Smooth muscle cell (in vitro differentiated cells): ENCODE measurements around the gene UGGT1. TPM values are rescaled to one million over a fixed set of nuclear protein-coding genes. Genes with fewer than 3 reads are reported as not detected.

Experiments
- DNase-seq: peaks from one replicate; lab custom pipeline; 2025; ENCODE audit not compliant: unreplicated experiment; lab: John Stamatoyannopoulos, UW
- H2AFZ ChIP-seq: fragments of 200-600 bp; sonication (generic); 2 replicates; pipeline ENCODE4 v1.6.0; 2016; ENCODE audit warnings: antibody characterized with exemption, low read depth, mild to moderate bottlenecking
- H3F3A ChIP-seq: fragments of 200-600 bp; sonication (generic); 2 replicates; pipeline ENCODE4 v1.6.0; 2017; ENCODE audit warnings: antibody characterized with exemption, low read depth
- H3K27ac ChIP-seq: fragments of 200-600 bp; sonication (generic); 2 replicates; pipeline ENCODE4 v1.5.1; 2016; ENCODE audit warnings: low read depth, mild to moderate bottlenecking
- H3K27me3 ChIP-seq: fragments of 200-600 bp; sonication (generic); 2 replicates; pipeline ENCODE4 v1.6.1; 2016; ENCODE audit warnings: low read depth, mild to moderate bottlenecking
- H3K36me3 ChIP-seq: fragments of 200-600 bp; sonication (generic); 2 replicates; pipeline ENCODE4 v1.5.1; 2016; ENCODE audit warnings: low read depth
- H3K4me1 ChIP-seq: fragments of 200-600 bp; sonication (generic); 2 replicates; pipeline ENCODE4 v1.5.1; 2016; ENCODE audit warnings: low read depth
- H3K4me2 ChIP-seq: fragments of 200-600 bp; sonication (generic); 2 replicates; pipeline ENCODE4 v1.6.0; 2016; ENCODE audit warnings: mild to moderate bottlenecking
- H3K4me3 ChIP-seq: fragments of 200-600 bp; sonication (generic); 2 replicates; pipeline ENCODE4 v1.5.1; 2016; ENCODE audit warnings: mild to moderate bottlenecking
- H3K79me2 ChIP-seq: fragments of 200-600 bp; sonication (generic); 2 replicates; pipeline ENCODE4 v1.6.0; 2016; ENCODE audit warnings: low read depth, mild to moderate bottlenecking
- H3K9ac ChIP-seq: fragments of 200-600 bp; sonication (generic); 2 replicates; pipeline ENCODE4 v1.6.0; 2016; ENCODE audit warnings: low read depth
- H3K9me3 ChIP-seq: fragments of 200-600 bp; sonication (generic); replicated peaks from 2 replicates; pipeline ENCODE4 v1.5.1; 2016; ENCODE audit warnings: low read depth
- H4K20me1 ChIP-seq: fragments of 200-600 bp; sonication (generic); 2 replicates; pipeline ENCODE4 v1.6.0; 2016; ENCODE audit warnings: low read depth
- WGBS: methylation state at CpG from one replicate; pipeline ENCODE4 v1.1.7; 2016; ENCODE audit warnings: low lambda C conversion rate; 5-methylcytosine and 5-hydroxymethylcytosine counted together
- polyA plus RNA-seq: library from polyadenylated mRNA; unstranded; fragments of >200 nt; fragmentation: Nextera tagmentation; extraction: Ambion mirVana; gene quantifications from 2 replicates; pipeline ENCODE4 v1.2.1, GENCODE V29; 2016
- total RNA-seq: library from RNA; depleted of rRNA; stranded (reverse); fragments of >200 nt; gene quantifications from 2 replicates; pipeline ENCODE4 v1.2.3, GENCODE V29; 2014
- TF ChIP-seq, protein P1 (sequence below): fragments of 200-600 bp; sonication (generic); IDR thresholded peaks from 2 replicates; pipeline ENCODE4 v1.5.1; 2017; ENCODE audit warnings: borderline replicate concordance, mild to moderate bottlenecking, antibody characterized with exemption; ENCODE audit not compliant: insufficient read depth, poor library complexity, severe bottlenecking

Gene UGGT1
- total and polyA plus RNA-seq, 2 experiments from 2014 or later, result 14.3 to 46.3 TPM

DNA sequence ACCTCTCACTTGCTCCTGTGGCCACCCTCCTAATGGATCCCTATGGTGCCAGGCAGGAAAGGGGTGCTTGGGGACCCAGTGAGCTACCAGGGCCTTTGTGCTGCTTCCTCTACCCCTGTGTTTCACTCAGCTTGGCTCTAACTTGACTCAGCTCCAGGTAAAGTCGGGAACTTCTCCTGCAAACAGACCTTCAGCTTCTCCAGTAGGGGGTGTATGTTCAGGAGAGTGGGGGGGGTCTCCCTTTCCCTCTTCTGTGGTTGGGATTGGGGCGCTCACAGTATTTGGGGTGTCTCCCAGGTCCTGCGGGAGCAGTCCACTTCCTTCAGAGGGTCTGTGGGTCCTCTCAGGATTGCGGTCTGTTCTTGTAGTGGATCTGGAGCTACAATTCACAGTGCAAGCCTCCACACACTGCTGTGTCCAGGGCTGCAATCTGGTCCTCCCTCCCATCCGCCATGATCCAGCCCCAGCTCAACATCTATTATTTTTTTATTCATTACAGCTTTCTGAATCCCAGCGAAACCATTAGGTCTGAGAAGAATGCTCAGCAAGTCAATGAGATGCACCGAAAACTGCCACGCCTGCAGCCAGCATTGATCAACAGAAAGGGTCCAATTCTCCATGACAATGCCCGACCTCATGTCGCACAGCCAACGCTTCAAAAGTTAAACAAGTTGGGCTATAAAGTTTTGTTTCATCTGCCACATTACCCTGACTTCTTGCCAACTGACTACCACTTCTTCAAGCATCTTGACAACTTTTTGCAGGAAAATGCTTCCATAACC is 36.7 kb upstream of the UGGT1 start:
- Histone ChIP-seq H2AFZ (no peak overlapping the region), H3K4me2 (no peak overlapping the region), H3K27ac (no peak overlapping the region), H3F3A (no peaks in the 10 kb centered on the region), H3K79me2 (no peaks in the 10 kb centered on the region), H3K36me3 (no peaks in the 10 kb centered on the region), H3K9ac (no peak overlapping the region), H3K27me3 (peaks cover 4% of the 10 kb centered on the region), H4K20me1 (no peaks in the 10 kb centered on the region), H3K4me1 (no peaks in the 10 kb centered on the region), H3K4me3 (no peak overlapping the region), H3K9me3 (no peaks in the 10 kb centered on the region)
- 95% methylated on average over 11 of the region's 11 CpGs for WGBS
- no peak for DNase-seq
- TF ChIP-seq, protein P1, sequence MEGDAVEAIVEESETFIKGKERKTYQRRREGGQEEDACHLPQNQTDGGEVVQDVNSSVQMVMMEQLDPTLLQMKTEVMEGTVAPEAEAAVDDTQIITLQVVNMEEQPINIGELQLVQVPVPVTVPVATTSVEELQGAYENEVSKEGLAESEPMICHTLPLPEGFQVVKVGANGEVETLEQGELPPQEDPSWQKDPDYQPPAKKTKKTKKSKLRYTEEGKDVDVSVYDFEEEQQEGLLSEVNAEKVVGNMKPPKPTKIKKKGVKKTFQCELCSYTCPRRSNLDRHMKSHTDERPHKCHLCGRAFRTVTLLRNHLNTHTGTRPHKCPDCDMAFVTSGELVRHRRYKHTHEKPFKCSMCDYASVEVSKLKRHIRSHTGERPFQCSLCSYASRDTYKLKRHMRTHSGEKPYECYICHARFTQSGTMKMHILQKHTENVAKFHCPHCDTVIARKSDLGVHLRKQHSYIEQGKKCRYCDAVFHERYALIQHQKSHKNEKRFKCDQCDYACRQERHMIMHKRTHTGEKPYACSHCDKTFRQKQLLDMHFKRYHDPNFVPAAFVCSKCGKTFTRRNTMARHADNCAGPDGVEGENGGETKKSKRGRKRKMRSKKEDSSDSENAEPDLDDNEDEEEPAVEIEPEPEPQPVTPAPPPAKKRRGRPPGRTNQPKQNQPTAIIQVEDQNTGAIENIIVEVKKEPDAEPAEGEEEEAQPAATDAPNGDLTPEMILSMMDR, result no peak

DNA sequence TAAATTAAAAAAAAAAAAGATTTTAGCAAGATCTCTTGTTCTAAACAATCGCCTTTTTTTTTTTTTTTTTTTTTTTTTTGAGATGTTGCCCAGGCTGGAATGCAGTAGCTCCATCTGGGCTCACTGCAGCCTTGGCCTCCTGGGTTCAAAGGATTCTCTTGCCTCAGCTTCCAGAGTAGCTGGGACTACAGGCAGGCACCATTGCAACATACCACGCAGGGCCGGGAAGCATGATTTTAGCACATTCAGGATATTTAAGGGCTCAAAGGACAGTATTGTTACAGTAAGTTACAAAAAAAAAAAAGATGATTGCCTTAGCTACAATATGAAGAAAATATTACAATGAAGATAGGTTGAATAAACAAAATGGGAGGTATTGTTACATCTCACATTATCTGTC is 33.7 kb upstream of the UGGT1 start:
- H3K27me3 ChIP-seq, result no peaks in the 10 kb centered on the region
- H3K79me2 ChIP-seq, result no peaks in the 10 kb centered on the region
- WGBS, result 81% methylated on average over 3 of the region's 3 CpGs
- no peak overlapping the region for H2AFZ ChIP-seq
- no peaks in the 10 kb centered on the region for H3K9me3 ChIP-seq
- TF ChIP-seq, protein P1, result no peak
- no peak overlapping the region for H3K4me3 ChIP-seq
- H3K4me2 ChIP-seq, result no peak overlapping the region
- H3K4me1 ChIP-seq, result no peaks in the 10 kb centered on the region
- H3K27ac ChIP-seq, result no peak overlapping the region
- no peaks in the 10 kb centered on the region for H3F3A ChIP-seq
- H3K36me3 ChIP-seq, result no peaks in the 10 kb centered on the region
- no peaks in the 10 kb centered on the region for H4K20me1 ChIP-seq
- DNase-seq, result no peak
- no peak overlapping the region for H3K9ac ChIP-seq

DNA sequence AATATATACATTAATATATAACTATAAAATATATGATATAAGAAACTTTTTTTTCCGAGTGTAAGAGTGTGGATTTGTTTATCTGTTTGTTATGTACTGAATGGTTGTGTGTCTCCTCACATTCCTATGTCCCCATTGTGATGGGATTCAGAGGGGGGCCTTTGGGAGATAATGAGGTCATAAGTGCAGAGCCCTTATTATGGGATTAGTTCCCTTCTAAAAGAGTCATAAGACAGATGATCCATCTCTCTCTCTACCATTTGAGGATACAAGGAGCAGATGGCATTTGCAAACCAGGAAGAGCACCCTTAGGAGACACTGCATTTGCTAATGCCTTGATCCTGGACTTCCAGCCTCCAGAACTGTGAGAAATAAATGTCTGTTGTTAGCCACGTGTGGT is 32.9 kb upstream of the UGGT1 start:
- TF ChIP-seq, protein P1, result no peak
- Histone ChIP-seq H2AFZ (no peak overlapping the region), H3K4me1 (no peaks in the 10 kb centered on the region), H3K9me3 (no peaks in the 10 kb centered on the region), H3K9ac (no peak overlapping the region), H4K20me1 (no peaks in the 10 kb centered on the region), H3K4me3 (no peak overlapping the region), H3K36me3 (no peaks in the 10 kb centered on the region), H3K27ac (no peak overlapping the region), H3K79me2 (no peaks in the 10 kb centered on the region), H3K4me2 (no peak overlapping the region), H3K27me3 (no peaks in the 10 kb centered on the region), H3F3A (no peaks in the 10 kb centered on the region)
- WGBS, result 82% methylated on average over 2 of the region's 2 CpGs
- no peak for DNase-seq

DNA sequence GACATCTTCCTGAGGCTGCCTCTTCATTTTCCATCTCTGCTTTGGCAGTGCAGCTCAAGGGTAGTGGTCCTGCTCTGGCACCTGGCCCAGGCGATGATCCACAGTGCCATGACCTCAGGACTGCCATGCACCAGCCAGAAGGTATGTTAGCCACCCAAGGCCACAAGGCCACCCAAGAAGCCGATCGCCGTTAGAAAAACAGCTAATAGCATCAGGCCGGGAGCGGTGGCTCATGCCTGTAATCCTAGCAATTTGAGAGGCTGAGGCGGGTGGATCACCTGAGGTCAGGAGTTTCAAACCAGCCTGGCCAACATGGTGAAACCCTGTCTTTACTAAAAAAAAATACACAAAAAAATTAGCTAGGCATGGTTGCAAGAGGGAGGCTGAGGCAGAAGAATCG is 28.4 kb upstream of the UGGT1 start:
- no peaks in the 10 kb centered on the region for H4K20me1 ChIP-seq
- H3K4me2 ChIP-seq, result no peak overlapping the region
- no peaks in the 10 kb centered on the region for H3K27me3 ChIP-seq
- no peak overlapping the region for H3K4me3 ChIP-seq
- no peaks in the 10 kb centered on the region for H3K9me3 ChIP-seq
- DNase-seq, result no peak
- no peaks in the 10 kb centered on the region for H3F3A ChIP-seq
- no peak overlapping the region for H3K9ac ChIP-seq
- TF ChIP-seq, protein P1, result no peak
- no peaks in the 10 kb centered on the region for H3K4me1 ChIP-seq
- 90% methylated on average over 8 of the region's 8 CpGs for WGBS
- no peak overlapping the region for H3K27ac ChIP-seq
- no peaks in the 10 kb centered on the region for H3K79me2 ChIP-seq
- H2AFZ ChIP-seq, result no peak overlapping the region
- H3K36me3 ChIP-seq, result no peaks in the 10 kb centered on the region
